A172 (cell line): ENCODE data around the gene METRNL. TPM values are rescaled to one million over a fixed set of nuclear protein-coding genes. Genes with fewer than 3 reads are reported as not detected.
"Not testable (repeated sequence)": the region's sequence is repeated elsewhere in the genome, so short reads cannot be mapped to it uniquely, and the experiment has no call there.

ENCODE experiments used
- DNase-seq: peaks from one replicate; pipeline ENCODE4 v3.0.0-alpha.2; 2015; ENCODE audit warnings: low spot score
- total RNA-seq: library from RNA; depleted of rRNA; stranded (reverse); fragments of >200 nt; shearing (Covaris generic); gene quantifications from 2 replicates; pipeline ENCODE4 v1.2.3, GENCODE V29; 2014

The METRNL gene
- total RNA-seq, 1 experiment from 2014 or later, result 190 TPM

DNA sequence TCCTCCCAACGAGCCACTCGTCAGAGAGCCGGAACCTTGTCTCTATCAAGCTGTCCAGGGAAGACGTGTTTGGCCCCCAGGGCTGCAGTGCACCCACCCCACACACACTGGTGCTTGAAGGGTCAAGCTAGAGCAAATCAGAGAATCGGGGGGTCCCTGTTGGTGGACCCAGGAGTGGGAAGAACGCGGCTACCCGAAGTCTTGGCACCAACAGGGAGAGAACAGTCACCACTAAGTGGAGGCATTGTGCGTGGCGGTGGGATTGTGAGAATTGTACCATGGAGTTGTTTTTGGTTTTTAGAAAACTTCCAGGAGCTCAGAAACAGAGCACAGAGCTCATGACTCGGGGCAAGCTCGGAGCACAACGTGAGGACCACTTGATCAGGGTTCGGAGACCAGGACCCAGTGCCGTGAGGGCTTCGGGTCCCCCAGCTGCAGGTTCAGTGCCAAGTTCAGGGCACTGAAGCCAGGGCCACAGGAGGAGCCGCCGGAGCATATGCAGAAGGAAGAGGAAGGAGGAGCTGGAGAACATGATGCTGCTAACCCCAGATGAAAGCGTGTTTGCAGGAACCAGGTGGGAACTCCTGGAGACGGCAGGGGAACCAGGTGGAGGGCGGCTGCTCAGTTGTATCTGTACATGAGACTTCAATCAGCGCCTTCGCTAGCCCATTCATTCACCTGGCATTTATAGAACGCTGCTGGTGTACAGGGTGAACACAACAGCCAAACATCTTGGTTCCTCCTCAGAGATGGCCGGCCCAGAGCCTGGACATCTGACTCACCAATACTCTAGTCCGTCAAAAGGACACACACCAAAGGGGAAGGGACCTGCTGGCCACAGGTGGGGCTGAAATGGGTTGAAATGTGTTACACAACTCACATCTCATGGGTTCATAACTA lies 42.8 kb downstream of the METRNL start:
- no peak for DNase-seq

DNA sequence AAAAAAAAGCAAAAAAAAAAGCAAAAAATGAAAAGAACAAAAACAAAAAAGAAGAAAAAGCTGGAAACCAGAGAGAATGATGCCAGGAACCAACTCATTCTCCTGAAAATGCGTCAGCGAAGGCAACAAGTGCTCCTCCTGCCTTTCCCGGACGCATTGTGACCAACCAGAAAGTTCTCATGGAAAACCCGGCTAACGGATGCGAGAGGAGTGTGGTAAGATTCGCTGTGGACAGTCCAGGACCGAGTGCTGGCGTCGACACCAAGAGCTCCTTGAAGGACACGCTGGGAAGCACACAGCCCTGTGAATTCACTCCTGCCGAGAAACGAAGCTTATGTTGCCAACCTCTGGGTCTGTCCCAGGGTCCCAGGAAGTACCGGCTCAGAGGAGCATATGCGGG lies 43.4 kb downstream of the METRNL start:
- no peak for DNase-seq

DNA sequence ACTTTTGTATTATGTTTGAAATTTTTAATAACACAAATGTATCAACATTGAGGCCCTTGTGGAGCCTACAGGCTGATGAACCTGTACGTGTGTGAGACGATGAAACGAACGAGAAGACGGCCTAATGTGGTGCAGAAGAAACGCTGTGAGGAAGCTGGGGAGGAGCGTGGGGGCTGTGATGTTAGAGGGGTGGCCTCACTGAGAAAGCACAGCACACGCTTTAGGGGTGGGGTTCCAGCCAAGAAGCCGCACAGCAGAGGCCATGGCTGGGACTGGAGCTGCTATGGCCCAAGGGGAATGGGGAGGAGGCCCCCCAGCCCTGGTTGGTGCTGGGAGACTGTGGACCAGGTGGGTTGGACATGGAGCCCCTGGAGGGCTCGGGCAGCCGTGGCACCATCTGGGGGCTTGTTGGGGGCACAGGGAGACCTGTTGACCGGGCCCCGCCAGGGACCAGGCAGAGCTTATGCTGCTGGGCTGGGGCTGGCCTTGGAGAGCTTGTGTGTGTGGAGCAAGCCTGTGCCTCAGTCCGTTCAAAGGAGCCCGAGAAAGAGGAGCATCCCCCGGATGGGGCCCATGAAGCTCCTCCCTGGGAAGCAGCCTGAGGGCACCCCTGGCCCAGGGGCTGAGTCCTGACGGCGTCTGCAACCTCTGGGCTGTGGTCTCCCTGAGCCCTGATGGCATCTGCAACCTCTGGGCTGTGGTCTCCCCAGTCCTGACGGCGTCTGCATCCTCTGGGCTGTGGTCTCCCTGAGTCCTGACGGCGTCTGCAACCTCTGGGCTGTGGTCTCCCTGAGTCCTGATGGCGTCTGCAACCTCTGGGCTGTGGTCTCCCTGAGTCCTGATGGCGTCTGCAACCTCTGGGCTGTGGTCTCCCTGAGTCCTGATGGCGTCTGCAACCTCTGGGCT lies 44.7 kb downstream of the METRNL start:
- no peak for DNase-seq

DNA sequence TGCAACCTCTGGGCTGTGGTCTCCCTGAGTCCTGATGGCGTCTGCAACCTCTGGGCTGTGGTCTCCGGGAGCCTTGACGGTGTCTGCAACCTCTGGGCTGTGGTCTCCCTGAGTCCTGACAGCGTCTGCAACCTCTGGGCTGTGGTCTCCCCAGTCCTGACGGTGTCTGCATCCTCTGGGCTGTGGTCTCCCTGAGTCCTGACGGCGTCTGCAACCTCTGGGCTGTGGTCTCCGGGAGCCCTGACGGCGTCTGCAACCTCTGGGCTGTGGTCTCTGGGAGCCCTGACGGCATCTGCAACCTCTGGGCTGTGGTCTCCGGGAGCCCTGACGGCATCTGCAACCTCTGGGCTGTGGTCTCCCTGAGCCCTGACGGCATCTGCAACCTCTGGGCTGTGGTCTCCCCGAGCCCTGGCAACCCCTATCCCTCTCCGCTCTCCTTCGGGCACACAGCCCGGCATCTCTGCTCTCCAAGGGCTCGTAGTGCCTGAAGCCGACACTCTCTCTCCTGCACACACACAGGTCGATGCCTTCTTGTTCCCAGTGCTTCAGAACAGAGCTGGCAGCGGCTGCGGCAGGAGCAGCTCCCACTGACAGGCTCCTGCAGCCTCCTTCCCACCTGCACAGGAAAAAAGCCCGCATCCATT lies 45.6 kb downstream of the METRNL start:
- DNase-seq, result no peak

DNA sequence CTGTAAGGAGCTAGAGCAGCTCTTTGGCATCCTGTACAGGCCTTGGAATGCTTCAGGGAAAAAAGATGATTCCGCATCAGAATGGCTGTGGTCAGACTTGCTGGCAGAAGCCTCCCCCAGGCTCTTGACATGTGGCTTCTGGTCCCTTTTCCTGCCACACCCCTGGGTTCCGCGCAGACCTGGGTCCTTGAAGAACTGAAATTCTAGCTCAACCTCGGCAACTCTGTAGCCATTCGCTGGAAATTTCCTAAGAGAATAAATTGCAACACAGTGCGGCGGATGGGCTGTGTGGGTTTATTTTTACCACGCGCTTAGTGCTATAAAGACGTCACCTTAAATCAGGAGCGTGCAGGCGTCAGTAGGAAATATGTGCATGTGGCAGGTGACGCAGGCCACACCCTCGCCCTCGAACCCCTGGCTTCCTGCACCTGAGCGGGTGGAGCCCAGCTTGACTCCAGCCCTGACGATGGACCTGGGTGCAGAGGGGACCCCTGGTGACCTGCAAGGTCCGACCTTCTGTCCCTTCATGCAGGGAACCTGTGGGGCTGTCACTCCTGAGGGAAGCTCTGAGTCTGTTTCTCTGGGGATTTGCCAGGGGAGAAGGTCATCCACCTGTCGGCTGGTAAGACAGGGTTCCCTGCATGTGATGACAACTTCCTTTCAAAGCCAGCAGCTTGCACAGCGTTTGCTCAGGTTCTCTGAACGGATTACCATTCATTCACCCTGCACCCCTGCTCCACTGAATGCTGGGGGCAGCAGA lies 46.3 kb downstream of the METRNL start:
- peak; percentile 51 for DNase-seq

DNA sequence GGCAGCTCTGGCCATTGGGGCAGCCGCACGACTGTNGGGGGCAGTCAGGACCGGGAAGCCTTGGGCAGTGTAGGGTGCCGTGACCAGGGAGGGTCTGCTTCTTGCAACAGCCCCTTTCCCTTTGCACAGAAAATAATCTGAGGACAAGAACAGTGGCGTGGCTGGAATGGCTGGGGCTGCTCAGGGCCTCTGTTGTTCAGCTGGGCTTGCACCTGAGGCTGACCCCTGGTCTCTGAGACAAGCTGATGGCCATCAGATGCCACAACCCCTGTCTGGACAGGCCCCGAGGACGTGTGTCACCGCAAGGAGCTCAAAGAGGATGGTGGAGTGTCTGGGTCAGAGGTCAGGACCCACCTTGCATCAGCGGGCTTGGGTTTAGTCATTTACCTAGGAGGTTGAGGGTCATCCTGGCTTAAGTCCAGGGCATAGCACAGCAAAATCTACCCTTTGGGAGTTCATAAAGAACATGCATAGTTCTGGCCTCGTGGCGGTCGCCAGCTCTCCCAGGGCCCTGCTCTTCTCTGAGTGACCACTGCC lies 46.9 kb downstream of the METRNL start:
- DNase-seq, result no peak

DNA sequence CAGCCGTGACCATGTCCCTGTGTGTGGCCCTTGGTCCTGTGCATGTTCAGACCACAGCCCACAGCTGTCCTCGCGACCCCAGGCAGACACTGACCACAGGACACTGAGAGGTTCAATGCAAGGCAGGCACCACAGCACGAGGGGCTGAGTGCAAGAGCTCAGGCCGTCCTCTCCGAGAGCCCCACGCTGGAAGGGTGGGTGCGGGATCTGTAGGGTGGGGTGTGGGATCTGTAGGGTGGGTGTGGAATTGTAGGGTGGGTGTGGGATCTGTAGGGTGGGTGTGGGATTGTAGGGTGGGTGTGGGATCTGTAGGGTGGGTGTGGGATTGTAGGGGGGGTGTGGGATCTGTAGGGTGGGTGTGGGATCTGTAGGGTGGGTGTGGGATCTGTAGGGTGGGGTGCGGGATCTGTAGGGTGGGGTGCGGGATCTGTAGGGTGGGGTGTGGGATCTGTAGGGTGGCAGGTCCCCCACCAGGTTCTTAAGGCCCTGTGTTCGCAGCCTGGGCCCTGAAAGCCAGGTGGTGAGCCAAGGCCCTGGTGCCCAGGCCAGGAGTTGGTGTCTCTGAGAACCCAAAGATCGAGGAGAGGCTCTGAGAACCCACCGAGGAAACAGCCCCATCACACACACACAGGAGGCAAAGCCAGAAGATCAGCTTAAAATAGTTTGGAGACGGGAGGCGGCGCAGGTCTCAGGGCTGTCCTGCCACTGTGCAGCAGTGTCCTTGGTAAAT lies 48.2 kb downstream of the METRNL start:
- no peak for DNase-seq

DNA sequence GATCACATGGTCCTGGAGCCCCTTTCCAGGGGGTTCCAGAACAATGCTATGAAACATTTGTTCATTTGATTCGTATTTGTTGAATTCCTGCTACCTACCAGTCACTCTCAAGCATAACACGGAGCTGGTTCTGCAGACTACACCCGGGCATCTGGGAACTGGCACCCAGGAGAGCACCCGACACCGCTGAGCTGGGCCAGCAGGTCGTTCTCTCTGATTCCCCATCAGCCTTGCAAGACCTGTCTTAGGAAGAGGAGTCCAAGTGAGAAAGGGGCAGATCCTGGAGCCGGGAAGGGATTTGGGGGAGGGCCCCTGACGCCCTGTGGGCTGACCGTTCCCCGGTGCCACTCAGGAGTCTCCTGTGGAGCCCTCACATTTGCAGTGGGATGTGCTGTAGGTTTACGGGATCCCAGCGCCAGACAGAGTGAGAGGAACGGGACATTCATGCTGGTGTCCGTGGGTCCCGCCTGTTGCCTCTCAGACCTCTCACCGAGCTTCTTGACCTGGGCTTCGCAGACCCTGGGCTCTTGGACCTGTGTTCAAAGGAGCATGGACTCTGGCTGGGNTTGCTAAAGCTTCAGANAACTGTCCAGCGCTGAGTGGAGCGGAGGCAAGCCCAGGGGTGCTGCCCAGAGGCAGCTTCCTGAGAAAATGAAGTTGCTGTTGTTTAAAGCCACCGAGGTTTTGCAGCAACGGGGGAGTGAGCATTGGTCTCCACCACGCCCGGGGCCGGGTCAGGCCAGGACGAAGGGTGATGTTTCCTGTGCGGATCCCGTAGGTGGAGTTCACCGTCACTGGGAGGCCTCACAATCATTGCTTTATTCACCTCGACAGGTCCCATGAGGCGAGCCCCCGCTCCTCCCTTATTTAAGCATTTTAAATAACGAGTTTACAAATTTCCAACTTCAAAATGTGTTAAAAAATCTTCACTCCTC lies 49.2 kb downstream of the METRNL start:
- DNase-seq, result no peak

DNA sequence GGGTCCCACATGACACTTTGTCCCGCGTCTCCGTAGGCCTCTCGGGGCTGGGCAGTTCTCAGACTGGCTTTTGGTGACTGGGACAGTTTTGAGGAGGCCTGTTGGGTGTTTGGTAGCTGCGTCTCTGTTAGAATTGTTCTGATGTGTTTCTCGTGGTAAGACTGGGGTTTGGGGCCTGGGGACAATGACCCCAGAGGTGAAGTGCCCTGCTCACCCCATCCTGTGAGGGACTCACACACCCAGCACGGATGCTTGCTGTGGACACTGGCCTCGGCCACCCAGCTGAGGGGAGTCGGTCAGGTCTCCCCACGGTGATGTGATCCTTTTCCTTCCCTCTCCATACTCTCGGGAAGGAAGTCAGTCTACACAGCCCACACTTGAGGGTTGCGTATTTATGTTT lies 50.3 kb downstream of the METRNL start:
- no peak for DNase-seq

DNA sequence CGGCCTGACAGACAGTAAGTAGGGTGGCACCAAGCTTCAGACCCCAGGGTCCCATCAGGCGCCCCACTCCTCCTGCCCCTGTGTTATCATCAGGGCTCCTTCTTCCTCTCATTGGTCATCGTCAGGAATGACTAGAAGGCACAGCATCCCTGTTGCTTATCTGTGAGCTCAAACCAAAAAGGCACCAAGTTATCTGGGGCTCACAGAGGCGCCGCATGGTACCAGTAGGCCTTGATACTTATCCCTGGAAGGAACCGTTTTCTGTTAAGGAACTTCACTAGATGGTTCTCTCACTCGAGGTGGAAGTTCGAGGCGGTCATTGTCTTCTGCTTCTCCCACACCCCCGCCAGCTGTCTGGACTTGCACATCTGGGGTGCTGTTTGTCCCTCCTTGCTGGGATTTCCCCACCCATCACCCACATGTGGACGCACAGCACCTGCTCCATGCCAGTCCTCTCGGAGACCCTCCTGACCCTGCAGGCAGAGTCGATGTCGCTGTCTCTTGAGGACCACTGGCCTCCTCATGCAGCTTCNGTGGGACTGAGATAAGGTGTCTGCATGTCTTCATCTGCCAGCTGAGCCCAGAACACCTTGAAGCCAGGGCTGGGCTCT lies 52.1 kb downstream of the METRNL start:
- no peak for DNase-seq

DNA sequence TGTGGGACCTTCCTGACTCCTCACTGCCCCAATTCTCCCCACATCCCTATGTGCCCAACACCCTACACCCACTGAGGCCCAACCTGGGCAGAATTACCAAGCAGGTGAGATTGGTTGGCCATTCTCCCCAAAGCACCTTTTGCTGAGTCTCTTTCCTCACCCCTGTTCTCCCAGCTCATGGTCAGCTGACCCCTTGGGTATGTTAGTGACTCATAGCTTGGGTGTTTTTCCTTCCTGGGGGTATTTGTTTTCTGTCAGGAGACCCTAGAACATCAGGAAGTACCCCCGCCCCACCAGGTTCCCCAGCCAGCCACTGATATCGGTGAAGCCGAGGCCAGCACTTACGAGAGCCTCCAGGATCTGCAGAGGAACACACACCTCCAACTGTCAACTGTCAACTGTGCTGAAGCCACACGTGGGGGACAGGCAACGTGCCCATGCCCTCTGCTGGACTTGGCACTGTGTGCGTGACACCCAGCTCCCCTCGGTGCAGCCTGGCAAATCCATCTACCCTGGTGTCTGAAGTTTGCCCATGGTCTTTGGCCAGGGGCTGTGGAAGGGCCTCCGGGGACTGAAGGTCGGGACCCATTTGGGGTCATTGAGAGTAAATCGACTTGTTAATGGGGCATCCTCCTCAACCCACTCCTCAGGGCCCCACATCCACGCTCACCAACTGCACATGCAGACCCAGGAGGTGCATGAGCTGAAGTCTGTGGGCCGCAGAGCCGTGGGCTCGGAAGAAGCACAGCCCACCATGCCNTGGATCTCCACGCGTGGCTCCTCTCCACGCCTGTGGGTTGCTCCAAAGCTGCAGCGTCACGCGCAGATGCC lies 53.1 kb downstream of the METRNL start:
- DNase-seq, result no peak

DNA sequence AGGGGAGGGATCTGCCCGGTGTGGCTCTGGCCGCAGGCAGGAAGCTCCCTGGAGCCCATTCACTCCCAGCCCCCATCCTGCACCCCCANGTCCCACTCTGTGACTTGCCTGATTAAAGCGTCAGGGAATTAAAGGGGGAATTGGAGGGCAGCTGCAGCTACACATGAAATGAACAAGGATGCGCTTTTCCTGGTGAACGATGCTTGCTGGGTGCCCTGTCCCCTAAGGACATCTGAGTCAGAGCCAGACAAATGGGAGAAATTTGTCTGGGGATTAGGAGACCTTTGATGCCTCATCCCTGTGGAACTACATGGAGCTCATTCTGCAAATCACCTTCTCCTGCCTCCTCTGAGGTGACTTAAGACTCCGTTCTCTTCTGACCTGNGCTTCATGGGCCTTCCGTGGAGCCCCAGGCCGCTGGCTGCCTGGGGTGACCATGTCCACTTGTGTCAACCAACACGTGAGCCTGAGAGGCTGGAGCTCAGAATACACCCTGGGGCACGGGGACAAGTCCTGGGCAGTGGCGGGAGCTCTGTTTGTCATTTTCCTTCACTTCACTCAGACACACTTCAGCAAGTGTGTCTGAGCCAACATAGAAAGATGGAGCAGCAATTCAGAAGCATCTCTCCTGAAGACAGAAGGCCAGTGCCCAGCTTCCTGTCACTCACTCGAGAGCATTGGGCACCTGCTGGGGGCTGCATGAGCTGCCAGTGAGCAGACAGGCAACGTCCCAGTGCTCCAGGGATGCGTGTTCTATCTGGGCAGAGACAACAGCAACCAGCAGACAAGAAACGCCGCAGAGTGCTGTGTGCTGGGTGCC lies 54.1 kb downstream of the METRNL start:
- peak; percentile 71 for DNase-seq

DNA sequence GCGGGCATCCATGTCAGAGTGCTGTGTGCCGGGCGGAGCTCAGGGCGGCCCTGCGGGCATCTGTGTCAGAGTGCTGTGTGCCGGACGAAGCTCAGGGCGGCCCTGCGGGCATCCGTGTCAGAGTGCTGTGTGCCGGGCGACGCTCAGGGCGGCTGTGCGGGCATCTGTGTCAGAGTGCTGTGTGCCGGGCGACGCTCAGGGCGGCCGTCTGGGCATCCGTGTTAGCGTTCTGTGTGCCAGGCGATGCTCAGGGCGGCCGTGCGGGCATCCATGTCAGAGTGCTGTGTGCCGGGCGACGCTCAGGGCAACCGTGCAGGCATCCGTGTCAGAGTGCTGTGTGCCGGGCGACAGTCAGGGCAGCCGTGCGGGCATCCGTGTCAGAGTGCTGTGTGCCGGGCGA lies 55.0 kb downstream of the METRNL start:
- DNase-seq, result not testable (repeated sequence)

DNA sequence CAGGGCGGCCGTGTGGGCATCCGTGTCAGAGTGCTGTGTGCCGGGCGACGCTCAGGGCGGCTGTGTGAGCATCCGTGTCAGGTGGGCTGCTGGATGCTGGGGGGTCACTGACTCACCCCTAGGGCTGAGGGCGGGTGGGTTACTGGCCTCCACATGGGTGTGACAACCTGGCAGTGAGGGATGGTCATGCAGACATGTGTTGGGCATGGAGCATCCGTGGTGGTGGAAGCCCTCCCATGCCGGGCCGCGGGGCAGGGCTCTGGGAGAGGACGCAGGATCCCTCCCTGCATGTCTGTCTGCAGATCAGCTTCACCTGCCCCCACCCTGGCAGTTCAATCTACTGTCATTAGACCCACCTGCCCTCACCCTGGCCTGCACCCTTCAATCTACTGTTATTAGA lies 56.3 kb downstream of the METRNL start:
- no peak for DNase-seq

DNA sequence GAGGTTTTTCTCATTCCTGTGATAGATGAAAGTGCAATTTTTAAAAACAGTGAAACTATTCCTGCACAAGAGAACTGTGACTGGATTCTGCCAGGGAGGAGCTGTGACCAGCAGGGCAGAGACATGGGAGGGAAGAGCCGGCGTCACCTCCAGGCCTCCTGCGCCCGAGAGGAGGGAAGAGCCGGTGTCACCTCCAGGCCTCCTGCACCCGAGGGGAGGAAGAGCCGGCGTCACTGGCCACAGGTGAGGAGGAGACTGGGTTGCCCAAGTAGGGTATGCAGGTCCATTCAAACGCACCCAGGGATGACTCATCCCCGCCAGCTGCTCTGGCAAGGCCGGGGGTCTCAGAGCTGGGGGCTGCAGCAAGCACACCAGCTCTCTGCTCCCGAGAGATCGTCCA lies 56.7 kb downstream of the METRNL start:
- no peak for DNase-seq

DNA sequence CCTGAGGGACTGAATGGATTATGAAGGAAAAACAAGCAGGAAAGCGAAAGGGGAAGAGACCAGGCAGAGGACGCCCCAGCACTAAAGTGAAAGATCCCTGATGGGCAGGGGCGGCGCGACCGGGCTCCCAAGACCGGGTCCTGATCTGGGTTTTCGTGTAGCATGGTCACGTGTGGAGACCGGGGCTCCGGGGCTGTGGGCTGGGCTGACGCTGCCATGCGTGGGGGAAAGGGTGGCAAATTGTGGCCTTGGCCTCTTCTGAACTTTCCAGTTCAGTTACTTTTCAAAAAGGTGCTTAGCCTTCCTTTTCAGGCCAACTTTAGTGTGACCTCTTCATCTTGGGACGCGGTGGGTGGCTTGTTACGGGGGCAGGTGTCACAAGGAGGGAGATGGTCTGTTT lies 57.5 kb downstream of the METRNL start:
- DNase-seq, result no peak

DNA sequence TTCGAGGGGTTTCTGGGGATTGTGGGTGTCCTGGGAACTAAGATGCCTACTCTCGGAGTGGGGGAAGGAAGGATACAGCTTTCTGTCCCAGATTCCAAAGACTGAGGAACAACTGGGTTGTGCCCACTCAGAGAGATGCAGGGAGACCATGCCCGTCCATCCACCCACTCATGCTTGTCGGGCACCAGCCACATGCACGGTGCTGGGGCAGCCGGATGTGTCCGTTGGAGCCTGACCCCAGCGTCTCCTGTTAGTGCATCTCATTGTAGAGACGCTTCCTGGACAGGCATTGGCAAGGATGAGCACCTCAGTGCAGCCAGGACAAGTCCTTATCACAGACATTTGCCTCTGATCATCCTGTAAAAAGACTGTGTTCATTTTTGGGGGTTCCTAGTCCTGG lies 58.1 kb downstream of the METRNL start:
- DNase-seq, result no peak
